ENCODE data around the gene C10orf88. TPM values are rescaled to one million over a fixed set of nuclear protein-coding genes. Genes with fewer than 3 reads are reported as not detected.

The C10orf88 gene, protein sequence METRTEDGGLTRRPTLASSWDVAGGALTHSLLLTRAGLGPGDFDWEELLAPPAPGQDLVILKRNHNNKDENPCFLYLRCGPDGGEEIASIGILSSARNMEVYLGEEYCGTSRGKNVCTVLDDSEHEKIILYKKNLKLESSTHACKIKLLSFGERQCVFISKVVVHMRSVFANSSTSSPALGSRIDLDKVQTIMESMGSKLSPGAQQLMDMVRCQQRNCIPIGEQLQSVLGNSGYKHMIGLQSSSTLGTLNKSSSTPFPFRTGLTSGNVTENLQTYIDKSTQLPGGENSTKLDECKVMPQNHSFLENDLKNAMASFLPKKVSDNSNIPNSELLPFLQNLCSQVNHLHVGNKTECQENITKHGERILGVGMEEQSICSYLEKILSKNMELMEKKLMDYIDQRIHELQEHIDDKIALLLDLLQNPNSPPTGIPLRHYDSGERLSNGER
- total RNA-seq = 10.6 and 12.5 TPM in 2 replicates

DNA sequence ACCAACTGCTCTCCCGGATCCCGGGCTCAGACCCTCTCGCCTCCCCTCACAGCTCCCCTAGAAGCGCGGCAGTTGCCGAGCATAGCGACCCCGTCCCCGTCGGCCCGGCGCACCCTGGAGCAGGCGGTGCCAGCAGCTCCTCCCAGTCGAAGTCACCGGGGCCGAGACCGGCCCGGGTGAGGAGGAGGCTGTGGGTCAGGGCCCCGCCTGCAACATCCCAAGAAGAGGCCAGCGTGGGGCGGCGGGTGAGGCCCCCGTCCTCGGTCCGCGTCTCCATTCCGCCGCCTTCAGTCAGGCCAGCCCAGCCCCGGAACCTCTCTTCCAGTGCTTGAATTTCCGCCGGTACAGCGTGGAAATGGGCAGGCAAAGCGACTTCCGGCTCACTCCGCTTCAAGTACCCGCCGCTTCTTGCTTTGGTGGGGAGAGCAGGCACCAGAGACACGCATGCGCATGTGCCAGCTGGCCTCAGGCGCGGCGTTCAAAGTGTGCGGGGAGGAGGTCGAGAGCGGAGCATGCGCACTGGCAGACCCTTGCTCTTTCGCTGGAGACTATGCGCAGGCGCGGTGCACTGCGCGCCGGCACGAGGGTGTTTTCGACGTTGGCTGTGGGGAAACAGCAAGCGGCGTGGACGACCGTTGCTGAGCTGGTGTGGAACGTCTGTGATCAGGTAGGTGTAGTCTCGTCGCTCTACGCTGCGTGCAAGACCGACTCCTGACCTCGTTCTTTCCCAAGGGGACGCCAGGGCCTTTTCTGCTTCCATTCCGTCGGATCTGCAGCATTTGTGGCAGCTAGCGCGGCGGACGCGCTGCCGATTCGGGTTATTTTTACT lies at the start of gene C10orf88:
Gene C10orf88, minus strand, starts transcription at position 326 of the 829 bp plus-strand sequence. Its CDS starts 49 bp downstream, at position 277.

DNA sequence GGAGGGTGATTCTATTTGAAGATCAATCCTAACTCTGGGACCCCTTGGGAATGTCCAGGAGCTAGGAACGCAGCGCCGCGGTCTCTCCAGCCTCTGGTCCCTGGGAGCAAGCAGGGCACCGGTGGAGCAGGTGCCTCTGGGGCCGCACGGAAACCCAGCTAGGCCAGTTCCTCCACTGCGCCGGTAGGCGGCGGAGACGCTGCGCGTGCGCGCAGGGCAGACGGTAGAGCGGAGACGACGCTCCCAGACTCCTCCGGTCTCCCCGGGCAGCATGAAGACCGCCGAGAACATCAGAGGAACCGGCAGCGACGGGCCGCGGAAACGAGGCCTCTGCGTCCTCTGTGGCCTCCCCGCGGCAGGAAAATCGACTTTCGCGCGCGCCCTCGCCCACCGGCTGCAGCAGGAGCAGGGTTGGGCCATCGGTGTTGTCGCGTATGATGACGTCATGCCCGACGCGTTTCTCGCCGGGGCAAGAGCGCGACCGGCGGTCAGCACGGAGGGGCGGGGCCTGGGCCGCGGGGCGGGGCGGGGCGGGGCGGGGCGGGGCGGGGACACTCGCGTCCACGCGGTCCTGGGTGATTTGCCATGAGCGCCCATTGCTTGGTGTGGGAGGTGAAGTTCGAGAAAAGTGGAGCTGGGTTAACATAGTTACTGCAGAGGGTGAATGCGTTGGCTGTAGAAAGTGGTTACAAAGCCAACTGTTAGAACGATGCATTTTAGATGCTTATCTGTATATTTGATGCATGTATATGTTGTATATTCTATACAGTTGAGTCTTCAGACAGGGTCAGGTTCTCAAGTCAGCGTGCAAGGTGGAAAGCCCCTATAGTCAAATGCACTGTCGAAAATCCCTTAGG lies 26.4 kb upstream of the C10orf88 start, which contains the start of gene PSTK:
Gene PSTK, plus strand, starts transcription at position 193 of the 857 bp plus-strand sequence. Its CDS starts 79 bp downstream, at position 272.

DNA sequence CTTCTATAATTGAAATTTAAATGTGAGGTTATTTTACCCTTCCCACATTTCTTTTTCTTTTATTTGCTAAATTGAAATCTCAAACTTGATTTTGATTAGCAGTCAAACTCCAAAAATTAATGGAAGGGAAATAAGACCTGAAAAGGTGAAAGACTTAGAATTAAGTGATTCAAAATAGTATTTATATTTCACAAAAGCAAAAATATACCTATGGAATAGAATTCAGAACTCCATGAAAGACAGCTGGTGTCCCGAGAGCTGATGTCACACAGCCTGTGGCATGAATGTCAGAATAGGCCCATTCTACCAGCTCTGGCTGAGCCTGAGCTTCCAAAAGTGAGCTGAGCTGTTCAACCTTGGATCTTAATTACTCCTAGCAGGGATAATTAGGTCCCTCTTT lies 43.7 kb downstream of the C10orf88 start, which contains the start of gene FAM24A:
Gene FAM24A, plus strand, starts transcription at position 301 of the 400 bp plus-strand sequence. CDS start 1,025 bp downstream, outside the sequence.

Other genes with a start within 250 kb of the C10orf88 start
- 0.13 and 0.44 TPM in 2 replicates for gene CUZD1, start 108.4 kb downstream of the C10orf88 start, total RNA-seq
- gene FAM24B, start 74.6 kb downstream of the C10orf88 start, total RNA-seq = 2.9 and 3.7 TPM in 2 replicates
- not detected in 2 replicates for gene FAM24A, start 43.6 kb downstream of the C10orf88 start, total RNA-seq
- gene PSTK, start 26.2 kb upstream of the C10orf88 start, total RNA-seq = 4.1 and 4.5 TPM in 2 replicates
- gene IKZF5, start 54.6 kb upstream of the C10orf88 start, total RNA-seq = 1.5 and 2.9 TPM in 2 replicates
- gene ACADSB, start 54.8 kb upstream of the C10orf88 start, total RNA-seq = 6.3 and 6.9 TPM in 2 replicates
- gene HMX3, start 181.7 kb upstream of the C10orf88 start, total RNA-seq = not detected in 2 replicates
- not detected in 2 replicates for gene HMX2, start 193.9 kb upstream of the C10orf88 start, total RNA-seq
- gene BUB3, start 200.2 kb upstream of the C10orf88 start, total RNA-seq = 226 and 246 TPM in 2 replicates